Keratinocyte (primary cell): Measurements from ENCODE around the gene TRAIP. TPM values are rescaled to one million over a fixed set of nuclear protein-coding genes. Genes with fewer than 3 reads are reported as not detected.
A peak's percentile ranks its signal among the peaks of the same experiment; 100 is the strongest.

Experiments used
- DNase-seq: peaks from one replicate; pipeline ENCODE4 v3.0.0-alpha.2; 2011; ENCODE audit warnings: low read depth, missing footprints, low spot score
- FAIRE-seq: peaks from 2 replicates; lab custom pipeline; 2011; peaks lifted over from hg19 to GRCh38; lab: Jason Lieb, UNC
- H2AFZ ChIP-seq: 2 replicates; pipeline ENCODE4 v1.6.0; 2012; ENCODE audit warnings: low read length, control low read depth, inconsistent platforms; ENCODE audit not compliant: control insufficient read depth
- H3K27ac ChIP-seq: 2 replicates; pipeline ENCODE4 v1.5.1; 2011; ENCODE audit warnings: low read length; ENCODE audit not compliant: control insufficient read depth, insufficient read depth
- H3K27me3 ChIP-seq: 3 replicates; pipeline ENCODE4 v1.6.0; 2011; ENCODE audit warnings: low read length; ENCODE audit not compliant: control insufficient read depth, insufficient read depth; ENCODE audit errors: extremely low read depth
- H3K36me3 ChIP-seq, 2 experiments: 2 replicates in 1 of 2; 3 replicates in 1 of 2; pipeline ENCODE4 v1.5.1; 2011; ENCODE audit warnings: low read length in 2 of 2, mild to moderate bottlenecking in 1 of 2; ENCODE audit not compliant: control insufficient read depth in 2 of 2, insufficient read depth in 2 of 2; ENCODE audit errors: extremely low read depth in 1 of 2
- H3K4me1 ChIP-seq: 3 replicates; pipeline ENCODE4 v1.5.1; 2011; ENCODE audit warnings: low read length; ENCODE audit not compliant: control insufficient read depth, insufficient read depth; ENCODE audit errors: extremely low read depth
- H3K4me2 ChIP-seq: 3 replicates; pipeline ENCODE4 v1.6.0; 2011; ENCODE audit warnings: low read depth, low read length; ENCODE audit not compliant: control insufficient read depth, insufficient read depth; ENCODE audit errors: extremely low read depth
- H3K4me3 ChIP-seq, 3 experiments: fragments of 200-600 bp in 1 of 3; sonication (generic) in 1 of 3; 2 replicates in 2 of 3; 3 replicates in 1 of 3; pipeline ENCODE4 v1.5.1; 2011 to 2016; ENCODE audit warnings: low read length in 3 of 3, mild to moderate bottlenecking in 3 of 3, control low read depth in 2 of 3, inconsistent platforms in 1 of 3, low read depth in 1 of 3, mixed read lengths in 1 of 3, mixed run types in 1 of 3, moderate library complexity in 1 of 3; ENCODE audit not compliant: control insufficient read depth in 2 of 3, insufficient read depth in 2 of 3; ENCODE audit errors: extremely low read depth in 1 of 3
- H3K79me2 ChIP-seq: 2 replicates; pipeline ENCODE4 v1.6.0; 2012; ENCODE audit warnings: low read length; ENCODE audit not compliant: control insufficient read depth, insufficient read depth
- H3K9ac ChIP-seq: 3 replicates; pipeline ENCODE4 v1.6.0; 2011; ENCODE audit warnings: low read length; ENCODE audit not compliant: control insufficient read depth, insufficient read depth; ENCODE audit errors: extremely low read depth
- H3K9me1 ChIP-seq: 3 replicates; pipeline ENCODE4 v1.6.0; 2011; ENCODE audit warnings: low read length; ENCODE audit not compliant: control insufficient read depth, insufficient read depth; ENCODE audit errors: extremely low read depth
- H3K9me3 ChIP-seq: 2 replicates; pipeline ENCODE4 v1.5.1; 2012; ENCODE audit warnings: low read depth, low read length; ENCODE audit not compliant: control insufficient read depth
- H4K20me1 ChIP-seq: 3 replicates; pipeline ENCODE4 v1.6.0; 2011; ENCODE audit warnings: low read length; ENCODE audit not compliant: control insufficient read depth, insufficient read depth; ENCODE audit errors: extremely low read depth
- CTCF ChIP-seq, 3 experiments: IDR thresholded peaks in 1 of 3; conservative IDR thresholded peaks in 1 of 3; optimal IDR thresholded peaks in 1 of 3; 2 replicates in 2 of 3; 3 replicates in 1 of 3; pipeline versions ENCODE3 to v1.5.1; 2011; ENCODE audit warnings: low read length in 3 of 3, mild to moderate bottlenecking in 3 of 3, moderate library complexity in 2 of 3, control low read depth in 1 of 3, inconsistent platforms in 1 of 3; ENCODE audit not compliant: insufficient read depth in 2 of 3; ENCODE audit errors: extremely low read depth in 1 of 3
- EZH2 ChIP-seq: IDR thresholded peaks from one replicate; pipeline ENCODE4 v1.6.1; 2012; ENCODE audit warnings: inconsistent platforms, mild to moderate bottlenecking, low read length, moderate library complexity
- dilution Hi-C: fragments of 300-500 bp; cut with MboI; formaldehyde crosslinking; loops from one replicate; pipeline ENCODE4 v1.7.0; 2020; ENCODE audit warnings: low sequenced_read_pairs; ENCODE audit not compliant: extremely low pct_ligation_motif_present
- polyA plus RNA-seq, 5 experiments: library from polyadenylated mRNA; depleted of rRNA in 3 of 5; stranded (reverse) in 3 of 5; stranded (forward) in 1 of 5; unstranded in 1 of 5; fragments of >200 nt; gene quantifications; 1 replicate in 1 of 5; 2 replicates in 3 of 5; 3 replicates in 1 of 5; pipeline versions ENCODE4 v1.2.1 to v1.2.3, GENCODE V29; 2011 to 2012; ENCODE audit warnings: missing spikeins in 2 of 5, low read depth in 1 of 5, low replicate concordance in 1 of 5

The TRAIP gene
- polyA plus RNA-seq, 1 donor (not counting 4 experiments of a cell fraction or from before 2014, with no cell fraction given) = 5.8 TPM

DNA sequence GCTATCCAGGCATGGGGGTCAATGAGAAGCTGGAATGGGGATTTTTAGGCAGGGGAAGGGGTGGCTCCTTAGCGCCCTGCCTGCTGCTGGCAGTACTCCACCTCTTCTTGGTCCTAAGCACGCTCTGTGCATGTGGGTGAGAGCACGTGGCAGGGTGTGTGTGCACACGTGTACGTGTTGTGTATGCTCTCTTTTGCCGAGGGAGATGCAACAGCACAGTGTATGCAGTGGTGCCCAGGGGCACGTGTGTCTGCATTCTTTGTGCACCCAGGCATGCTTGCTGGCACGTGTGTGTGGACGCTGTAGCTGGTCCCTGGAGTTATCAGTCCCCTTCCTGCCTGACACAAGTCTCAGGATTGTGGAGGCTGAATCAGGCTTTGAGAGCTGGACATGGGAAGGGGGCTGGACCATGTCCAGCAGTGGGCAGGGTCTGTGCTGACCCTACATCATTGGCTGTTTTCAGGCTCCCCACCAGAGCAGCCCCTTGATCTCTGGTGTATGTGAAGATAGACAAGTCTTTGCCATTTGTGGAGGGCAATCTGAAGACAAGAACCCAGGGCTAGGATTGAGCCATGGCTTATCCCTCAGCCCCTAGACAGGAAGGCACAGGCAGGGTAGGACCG, 15.3 kb upstream of the TRAIP start:
- no peak overlapping the region for H3K4me3 ChIP-seq
- H3K27me3 ChIP-seq = peaks cover 64% of the 10 kb centered on the region
- dilution Hi-C loops = loop anchor here (25.0 kb wide), 2 partner anchors 91 to 134 kb away; no protein-coding TSS in a partner anchor
- peak; percentile 45 for DNase-seq
- no peaks in the 10 kb centered on the region for H3K36me3 ChIP-seq
- H3K4me2 ChIP-seq = no peak overlapping the region
- H2AFZ ChIP-seq = no peak overlapping the region
- TF ChIP-seq EZH2 (peak; percentile 10), CTCF (optimal IDR thresholded peaks at IDR 0.05 in 1 of 3, IDR thresholded peaks at IDR 0.05 in 1 of 3, conservative IDR thresholded peaks at IDR 0.05 in 1 of 3; ENCODE audit: extremely low read depth in 1 of 3, insufficient read depth in 2 of 3, low read length in 3 of 3) (no peak)
- H3K27ac ChIP-seq = no peak overlapping the region
- no peaks in the 10 kb centered on the region for H3K9me1 ChIP-seq
- no peaks in the 10 kb centered on the region for H3K9me3 ChIP-seq
- H3K4me1 ChIP-seq = no peaks in the 10 kb centered on the region
- H3K79me2 ChIP-seq = no peaks in the 10 kb centered on the region
- no peak for FAIRE-seq
- no peak overlapping the region for H3K9ac ChIP-seq
- peaks cover 4% of the 10 kb centered on the region for H4K20me1 ChIP-seq

DNA sequence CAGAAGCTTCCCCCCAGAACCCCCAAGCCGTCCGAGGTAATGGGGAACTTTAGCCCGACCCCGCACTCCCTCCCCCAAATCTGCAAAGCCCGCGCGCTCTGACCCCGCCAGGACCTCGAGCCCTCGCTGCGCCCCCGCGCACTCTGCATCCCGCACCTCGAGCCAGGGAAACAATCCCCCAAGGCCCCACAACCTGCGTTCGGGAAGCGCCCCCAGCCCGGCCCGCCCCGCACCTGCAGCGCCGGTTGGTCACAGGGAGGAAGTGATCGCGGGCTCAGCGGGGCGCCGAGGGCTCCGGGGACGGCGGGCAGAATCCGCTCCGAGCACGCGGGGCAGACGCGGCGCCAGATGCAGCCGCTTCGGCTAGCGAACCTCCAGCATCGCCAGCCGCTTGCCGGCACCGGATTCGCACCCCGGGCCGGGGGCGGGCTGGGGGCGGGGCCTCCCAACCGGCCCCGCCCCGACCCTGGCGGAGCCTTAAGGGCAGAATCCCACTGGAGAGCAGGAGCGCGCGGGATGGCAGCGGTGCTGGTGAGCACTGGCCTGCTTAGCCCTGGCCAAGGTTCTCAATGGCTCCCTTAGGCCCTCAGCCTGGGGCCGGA, 13.3 kb upstream of the TRAIP start, which contains the start of gene CAMKV:
CAMKV (minus strand) TSS at position 382 of the 602 bp plus-strand sequence. CDS start 7,518 bp downstream, outside the sequence.
- Histone ChIP-seq H3K36me3 (no peaks in the 10 kb centered on the region), H3K27ac (no peak within 1 kb of the TSS), H2AFZ (no peak within 1 kb of the TSS), H3K79me2 (no peaks in the 10 kb centered on the region), H3K9me1 (no peaks in the 10 kb centered on the region), H3K9me3 (no peaks in the 10 kb centered on the region), H3K4me3 (no peak within 1 kb of the TSS), H4K20me1 (peaks cover 4% of the 10 kb centered on the region), H3K4me1 (no peaks in the 10 kb centered on the region), H3K9ac (no peak within 1 kb of the TSS), H3K27me3 (peaks cover 67% of the 10 kb centered on the region), H3K4me2 (peak within 1 kb of the TSS; percentile 18)
- FAIRE-seq (no peak), DNase-seq (no peak)
- dilution Hi-C loops = loop anchor here (25.0 kb wide), 2 partner anchors 93 to 132 kb away; no protein-coding TSS in a partner anchor
- TF ChIP-seq CTCF (optimal IDR thresholded peaks at IDR 0.05 in 1 of 3, IDR thresholded peaks at IDR 0.05 in 1 of 3, conservative IDR thresholded peaks at IDR 0.05 in 1 of 3; ENCODE audit: extremely low read depth in 1 of 3, insufficient read depth in 2 of 3, low read length in 3 of 3) (no peak), EZH2 (peak; percentile 30)
